Urothelium cell line (cell line): ENCODE results near the gene ACOX2.
"Not testable (repeated sequence)": the region's sequence is repeated elsewhere in the genome, so short reads cannot be mapped to it uniquely, and the experiment has no call there.

ENCODE experiments used
- DNase-seq: peaks from one replicate; pipeline ENCODE4 v3.0.0; 2011; ENCODE audit warnings: low spot score, mixed read lengths
- FAIRE-seq: peaks from 2 replicates; lab custom pipeline; 2011; peaks lifted over from hg19 to GRCh38; lab: Jason Lieb, UNC

ACOX2 gene

GRCh38 chr3:58535531-58536500 lies 1.2 kb downstream of the ACOX2 start:
- DNase-seq (no peak), FAIRE-seq (no peak)

GRCh38 chr3:58534592-58535494 lies 2.1 kb downstream of the ACOX2 start:
- no peak for FAIRE-seq
- no peak for DNase-seq

GRCh38 chr3:58532794-58533220 lies 4.2 kb downstream of the ACOX2 start:
- DNase-seq (peak; percentile 83), FAIRE-seq (peak; percentile 62)

- FAIRE-seq (no peak), DNase-seq (peak; percentile 31)
Observed at GRCh38 chr3:58531956-58532355, 5.0 kb downstream of the ACOX2 start.

- DNase-seq (no peak), FAIRE-seq (no peak)
Observed at GRCh38 chr3:58531555-58531954, 5.4 kb downstream of the ACOX2 start.

- no peak for DNase-seq
- peak; percentile 5 for FAIRE-seq
Observed at GRCh38 chr3:58530354-58530865, 6.6 kb downstream of the ACOX2 start.

- peak; percentile 32 for FAIRE-seq
- DNase-seq = no peak
Observed at GRCh38 chr3:58529516-58530353, 7.3 kb downstream of the ACOX2 start.

GRCh38 chr3:58528629-58529028 lies 8.4 kb downstream of the ACOX2 start:
- FAIRE-seq = peak; percentile 62
- DNase-seq = peak; percentile 81

- not testable (repeated sequence) for DNase-seq, FAIRE-seq
Observed at GRCh38 chr3:58527440-58527839, 9.6 kb downstream of the ACOX2 start.

GRCh38 chr3:58526515-58526957 lies 10.5 kb downstream of the ACOX2 start:
- peak; percentile 85 for DNase-seq
- FAIRE-seq = peak; percentile 46

GRCh38 chr3:58524326-58524888 lies 12.6 kb downstream of the ACOX2 start:
- DNase-seq (no peak), FAIRE-seq (no peak)

- no peak for DNase-seq
- FAIRE-seq = no peak
Observed at GRCh38 chr3:58522759-58523425, 14.1 kb downstream of the ACOX2 start.

- no peak for FAIRE-seq
- DNase-seq = no peak
Observed at GRCh38 chr3:58521917-58522631, 14.9 kb downstream of the ACOX2 start.

GRCh38 chr3:58521336-58521670 lies 15.7 kb downstream of the ACOX2 start:
- DNase-seq (no peak), FAIRE-seq (no peak)

- DNase-seq (no peak), FAIRE-seq (no peak)
Observed at GRCh38 chr3:58520403-58521335, 16.3 kb downstream of the ACOX2 start.

- FAIRE-seq (no peak), DNase-seq (no peak)
Observed at GRCh38 chr3:58519668-58520402, 17.2 kb downstream of the ACOX2 start.

GRCh38 chr3:58518291-58518789 lies 18.6 kb downstream of the ACOX2 start:
- DNase-seq = no peak
- no peak for FAIRE-seq
